ENCODE data around the gene HEPHL1.

DNA sequence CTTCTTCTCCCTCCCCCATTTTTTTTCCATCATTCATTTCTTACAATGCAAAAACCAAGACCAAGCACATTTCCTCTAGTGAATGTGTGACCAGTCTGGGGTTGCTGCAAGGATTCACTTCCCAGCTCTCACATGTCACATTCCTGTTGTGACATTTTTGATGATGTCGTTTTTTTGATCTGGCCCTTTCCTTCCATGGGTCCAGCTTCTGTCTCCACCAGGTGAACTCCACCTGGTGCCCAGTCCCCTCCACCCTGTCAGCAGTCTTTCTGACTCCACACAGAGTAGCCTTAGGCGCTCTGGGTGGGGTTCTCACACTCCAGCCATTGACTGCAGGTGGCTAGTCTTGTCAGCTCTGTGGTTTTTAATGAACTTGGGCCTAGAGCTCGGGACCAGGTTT is 123.1 kb downstream of the HEPHL1 start:
- TF ChIP-seq, protein P1, sequence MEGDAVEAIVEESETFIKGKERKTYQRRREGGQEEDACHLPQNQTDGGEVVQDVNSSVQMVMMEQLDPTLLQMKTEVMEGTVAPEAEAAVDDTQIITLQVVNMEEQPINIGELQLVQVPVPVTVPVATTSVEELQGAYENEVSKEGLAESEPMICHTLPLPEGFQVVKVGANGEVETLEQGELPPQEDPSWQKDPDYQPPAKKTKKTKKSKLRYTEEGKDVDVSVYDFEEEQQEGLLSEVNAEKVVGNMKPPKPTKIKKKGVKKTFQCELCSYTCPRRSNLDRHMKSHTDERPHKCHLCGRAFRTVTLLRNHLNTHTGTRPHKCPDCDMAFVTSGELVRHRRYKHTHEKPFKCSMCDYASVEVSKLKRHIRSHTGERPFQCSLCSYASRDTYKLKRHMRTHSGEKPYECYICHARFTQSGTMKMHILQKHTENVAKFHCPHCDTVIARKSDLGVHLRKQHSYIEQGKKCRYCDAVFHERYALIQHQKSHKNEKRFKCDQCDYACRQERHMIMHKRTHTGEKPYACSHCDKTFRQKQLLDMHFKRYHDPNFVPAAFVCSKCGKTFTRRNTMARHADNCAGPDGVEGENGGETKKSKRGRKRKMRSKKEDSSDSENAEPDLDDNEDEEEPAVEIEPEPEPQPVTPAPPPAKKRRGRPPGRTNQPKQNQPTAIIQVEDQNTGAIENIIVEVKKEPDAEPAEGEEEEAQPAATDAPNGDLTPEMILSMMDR (IDR thresholded peaks at IDR 0.05 in 2 of 3, conservative IDR thresholded peaks at IDR 0.05 in 1 of 3; ENCODE audit: borderline replicate concordance in 1 of 3, insufficient read depth in 1 of 3, low read depth in 2 of 3, low read length in 2 of 3): no peak
- TF ChIP-seq, protein P2, sequence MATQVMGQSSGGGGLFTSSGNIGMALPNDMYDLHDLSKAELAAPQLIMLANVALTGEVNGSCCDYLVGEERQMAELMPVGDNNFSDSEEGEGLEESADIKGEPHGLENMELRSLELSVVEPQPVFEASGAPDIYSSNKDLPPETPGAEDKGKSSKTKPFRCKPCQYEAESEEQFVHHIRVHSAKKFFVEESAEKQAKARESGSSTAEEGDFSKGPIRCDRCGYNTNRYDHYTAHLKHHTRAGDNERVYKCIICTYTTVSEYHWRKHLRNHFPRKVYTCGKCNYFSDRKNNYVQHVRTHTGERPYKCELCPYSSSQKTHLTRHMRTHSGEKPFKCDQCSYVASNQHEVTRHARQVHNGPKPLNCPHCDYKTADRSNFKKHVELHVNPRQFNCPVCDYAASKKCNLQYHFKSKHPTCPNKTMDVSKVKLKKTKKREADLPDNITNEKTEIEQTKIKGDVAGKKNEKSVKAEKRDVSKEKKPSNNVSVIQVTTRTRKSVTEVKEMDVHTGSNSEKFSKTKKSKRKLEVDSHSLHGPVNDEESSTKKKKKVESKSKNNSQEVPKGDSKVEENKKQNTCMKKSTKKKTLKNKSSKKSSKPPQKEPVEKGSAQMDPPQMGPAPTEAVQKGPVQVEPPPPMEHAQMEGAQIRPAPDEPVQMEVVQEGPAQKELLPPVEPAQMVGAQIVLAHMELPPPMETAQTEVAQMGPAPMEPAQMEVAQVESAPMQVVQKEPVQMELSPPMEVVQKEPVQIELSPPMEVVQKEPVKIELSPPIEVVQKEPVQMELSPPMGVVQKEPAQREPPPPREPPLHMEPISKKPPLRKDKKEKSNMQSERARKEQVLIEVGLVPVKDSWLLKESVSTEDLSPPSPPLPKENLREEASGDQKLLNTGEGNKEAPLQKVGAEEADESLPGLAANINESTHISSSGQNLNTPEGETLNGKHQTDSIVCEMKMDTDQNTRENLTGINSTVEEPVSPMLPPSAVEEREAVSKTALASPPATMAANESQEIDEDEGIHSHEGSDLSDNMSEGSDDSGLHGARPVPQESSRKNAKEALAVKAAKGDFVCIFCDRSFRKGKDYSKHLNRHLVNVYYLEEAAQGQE (IDR thresholded peaks at IDR 0.05; ENCODE audit: low read depth): no peak
- TF ChIP-seq EZH2phosphoT487 (IDR thresholded peaks at IDR 0.05; ENCODE audit: borderline replicate concordance) (no peak), POLR2A (IDR thresholded peaks at IDR 0.05; ENCODE audit: borderline replicate concordance, extremely low read depth, insufficient read depth, insufficient read length) (no peak), CEBPB (IDR thresholded peaks at IDR 0.05; ENCODE audit: low read depth) (no peak), EZH2 (IDR thresholded peaks at IDR 0.05) (no peak), POLR2AphosphoS5 (IDR thresholded peaks at IDR 0.05; ENCODE audit: low read depth, low read length) (no peak), RAD21 (IDR thresholded peaks at IDR 0.05; ENCODE audit: low read depth) (no peak)

Measured in HCT116 (cell line).